GM12878 (cell line): Measurements from ENCODE around the gene CTXN1. TPM values are rescaled to one million over a fixed set of nuclear protein-coding genes. Genes with fewer than 3 reads are reported as not detected.

ENCODE experiments used
- CTCF ChIP-seq, 3 experiments: IDR thresholded peaks in 2 of 3; conservative IDR thresholded peaks in 1 of 3; 2 replicates each; pipeline ENCODE4 v1.5.1; 2011; ENCODE audit warnings: low read depth in 3 of 3, low read length in 3 of 3, mild to moderate bottlenecking in 3 of 3, control low read depth in 2 of 3, moderate library complexity in 2 of 3, inconsistent platforms in 1 of 3, mixed read lengths in 1 of 3; ENCODE audit not compliant: control insufficient read depth in 2 of 3, insufficient read depth in 1 of 3; ENCODE audit errors: extremely low read depth in 1 of 3
- FOXM1 ChIP-seq: IDR thresholded peaks from 2 replicates; pipeline ENCODE4 v1.6.1; 2012; ENCODE audit warnings: low read depth, mild to moderate bottlenecking, inconsistent platforms, low read length, moderate library complexity
- IKZF1 ChIP-seq: fragments of 450-650 bp; conservative IDR thresholded peaks from 2 replicates; pipeline ENCODE4 v1.6.1; 2017; ENCODE audit warnings: antibody characterized with exemption, mild to moderate bottlenecking
- IRF5 ChIP-seq: fragments of 450-650 bp; IDR thresholded peaks from 2 replicates; pipeline ENCODE4 v1.6.1; 2017; ENCODE audit warnings: borderline replicate concordance
- MXI1 ChIP-seq: fragments of 150-350 bp; IDR thresholded peaks from 2 replicates; pipeline ENCODE4 v1.6.1; 2011; ENCODE audit warnings: low read depth, mild to moderate bottlenecking, inconsistent platforms, low read length, improper control_type of control experiment
- SPI1 ChIP-seq: IDR thresholded peaks from 2 replicates; pipeline ENCODE4 v1.6.1; 2011; ENCODE audit warnings: low read depth, mild to moderate bottlenecking, low read length, moderate library complexity, borderline replicate concordance; ENCODE audit not compliant: insufficient read depth
- SREBF1 ChIP-seq: IDR thresholded peaks from 2 replicates; pipeline ENCODE4 v1.6.1; 2012; ENCODE audit warnings: mild to moderate bottlenecking, low read length
- TCF12 ChIP-seq: IDR thresholded peaks from 2 replicates; pipeline ENCODE4 v1.6.1; 2011; ENCODE audit warnings: low read depth, mild to moderate bottlenecking, low read length
- USF1 ChIP-seq: IDR thresholded peaks from 2 replicates; pipeline ENCODE4 v1.6.1; 2011; ENCODE audit warnings: borderline replicate concordance, low read depth, mild to moderate bottlenecking, moderate library complexity, mixed read lengths, low read length; ENCODE audit not compliant: insufficient read depth; ENCODE audit errors: extremely low read length
- ZNF24 ChIP-seq: fragments of 450-650 bp; IDR thresholded peaks from 2 replicates; pipeline ENCODE4 v1.6.1; 2017; ENCODE audit warnings: antibody characterized with exemption, mild to moderate bottlenecking
- ZNF384 ChIP-seq: IDR thresholded peaks from 2 replicates; pipeline ENCODE4 v1.6.1; 2012; ENCODE audit warnings: low read depth, mild to moderate bottlenecking, low read length, improper control_type of control experiment, borderline replicate concordance
- polyA plus RNA-seq, 11 experiments: library from polyadenylated mRNA; depleted of rRNA in 4 of 11; unstranded in 6 of 11; stranded (reverse) in 5 of 11; fragments of >200 nt; fragmentation: Nextera tagmentation in 4 of 11; fragmentation: Illumina TruSeq in 1 of 11; extraction: Ambion mirVana in 4 of 11; extraction: Trizol in 1 of 11; gene quantifications; 1 replicate in 1 of 11; 2 replicates in 10 of 11; pipeline versions ENCODE4 v1.2.1 to v1.2.3, GENCODE V29; 2011 to 2016; ENCODE audit warnings: inconsistent platforms in 2 of 11, missing spikeins in 2 of 11, low read depth in 1 of 11
- total RNA-seq, 4 experiments: library from RNA; depleted of rRNA in 3 of 4; stranded (reverse); fragments of >200 nt in 3 of 4; fragmentation: Illumina TruSeq in 1 of 4; extraction: Trizol in 1 of 4; gene quantifications; 2 replicates each; pipeline versions ENCODE4 v1.2.1 to v1.2.3, GENCODE V29; 2013 to 2021

CTXN1 gene
- total and polyA plus RNA-seq, 10 of the 15 experiments (the other 5 are each of a cell fraction or from before 2014, with no cell fraction given) = 0.04 to 1.0 (median 0.38) TPM; not detected in 4

- TF ChIP-seq IRF5 (no peak), FOXM1 (no peak), CTCF (IDR thresholded peaks at IDR 0.05 in 2 of 3, conservative IDR thresholded peaks at IDR 0.05 in 1 of 3; ENCODE audit: control insufficient read depth in 2 of 3, extremely low read depth in 1 of 3, insufficient read depth in 1 of 3, low read depth in 3 of 3, low read length in 3 of 3) (peak; percentile 51 to 70 (median 62)), IKZF1 (peak; percentile 46; the same call in 1 of the 2 replicates), TCF12 (no peak), ZNF384 (no peak), MXI1 (peak; percentile 64), SPI1 (no peak), ZNF24 (no peak), USF1 (no peak), SREBF1 (no peak)
Observed at GRCh38 chr19:7928741-7929701, 3.1 kb upstream of the CTXN1 start (continued).
